Vagina (tissue), 2 donors: ENCODE results near the gene TDRKH.
"Not testable (repeated sequence)": the region's sequence is repeated elsewhere in the genome, so short reads cannot be mapped to it uniquely, and the experiment has no call there.

ENCODE experiments used
- POLR2A ChIP-seq, 2 donors: fragments of 450-650 bp; IDR thresholded peaks; one replicate each; pipeline ENCODE4 v1.6.1; 2017; ENCODE audit warnings: antibody characterized with exemption in 2 of 2, mild to moderate bottlenecking in 2 of 2, moderate library complexity in 2 of 2
- TF ChIP-seq, protein P1 (sequence below), 3 experiments: fragments of 450-650 bp in 2 of 3; fragments of 200-600 bp in 1 of 3; sonication (generic) in 1 of 3; IDR thresholded peaks; one replicate each; pipeline ENCODE4 v1.5.1; 2017 to 2019; ENCODE audit warnings: antibody characterized with exemption in 3 of 3, mild to moderate bottlenecking in 2 of 3, moderate library complexity in 2 of 3

DNA sequence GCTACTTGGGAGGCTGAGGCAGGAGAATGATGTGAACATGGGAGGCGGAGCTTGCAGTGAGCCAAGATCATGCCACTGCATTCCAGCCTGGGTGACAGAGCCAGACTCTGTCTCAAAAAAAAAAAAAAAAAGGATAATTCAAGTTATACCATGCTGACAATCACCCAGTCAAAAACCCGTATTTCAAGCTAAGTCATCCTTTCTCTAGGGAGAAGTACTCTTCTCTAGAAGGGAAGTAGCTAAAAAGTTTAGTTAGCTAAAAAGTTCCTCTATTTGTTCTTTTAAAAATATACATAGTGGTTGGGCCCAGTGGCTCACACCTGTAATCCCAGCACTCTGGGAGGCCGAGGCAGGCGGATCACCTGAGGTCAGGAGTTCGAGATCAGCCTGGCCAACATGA lies 9.6 kb downstream of the TDRKH start:
- TF ChIP-seq, protein P1, sequence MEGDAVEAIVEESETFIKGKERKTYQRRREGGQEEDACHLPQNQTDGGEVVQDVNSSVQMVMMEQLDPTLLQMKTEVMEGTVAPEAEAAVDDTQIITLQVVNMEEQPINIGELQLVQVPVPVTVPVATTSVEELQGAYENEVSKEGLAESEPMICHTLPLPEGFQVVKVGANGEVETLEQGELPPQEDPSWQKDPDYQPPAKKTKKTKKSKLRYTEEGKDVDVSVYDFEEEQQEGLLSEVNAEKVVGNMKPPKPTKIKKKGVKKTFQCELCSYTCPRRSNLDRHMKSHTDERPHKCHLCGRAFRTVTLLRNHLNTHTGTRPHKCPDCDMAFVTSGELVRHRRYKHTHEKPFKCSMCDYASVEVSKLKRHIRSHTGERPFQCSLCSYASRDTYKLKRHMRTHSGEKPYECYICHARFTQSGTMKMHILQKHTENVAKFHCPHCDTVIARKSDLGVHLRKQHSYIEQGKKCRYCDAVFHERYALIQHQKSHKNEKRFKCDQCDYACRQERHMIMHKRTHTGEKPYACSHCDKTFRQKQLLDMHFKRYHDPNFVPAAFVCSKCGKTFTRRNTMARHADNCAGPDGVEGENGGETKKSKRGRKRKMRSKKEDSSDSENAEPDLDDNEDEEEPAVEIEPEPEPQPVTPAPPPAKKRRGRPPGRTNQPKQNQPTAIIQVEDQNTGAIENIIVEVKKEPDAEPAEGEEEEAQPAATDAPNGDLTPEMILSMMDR (IDR thresholded peaks at IDR 0.05): not testable (repeated sequence)
- TF ChIP-seq POLR2A (IDR thresholded peaks at IDR 0.05): not testable (repeated sequence)
